Adrenal gland (tissue), 5 donors: Measurements from ENCODE around the gene GHSR.

Experiments
- CTCF ChIP-seq, 6 experiments: fragments of 450-650 bp in 4 of 6; fragments of 200-600 bp in 2 of 6; sonication (generic) in 1 of 6; IDR thresholded peaks; 1 replicate in 5 of 6; 2 replicates in 1 of 6; pipeline versions ENCODE4 v1.5.1 to v1.8.0; 2016 to 2021; ENCODE audit warnings: antibody characterized with exemption in 6 of 6, mild to moderate bottlenecking in 2 of 6, moderate library complexity in 1 of 6
- POLR2A ChIP-seq, 2 donors: fragments of 450-650 bp; IDR thresholded peaks; one replicate each; pipeline ENCODE4 v1.6.1; 2017; ENCODE audit warnings: antibody characterized with exemption in 2 of 2, mild to moderate bottlenecking in 2 of 2, moderate library complexity in 1 of 2
- donor health status: DM: no; HTN: no; CAD: no.

- TF ChIP-seq POLR2A (IDR thresholded peaks at IDR 0.05) (no peak), CTCF (IDR thresholded peaks at IDR 0.05) (no peak)
Measured at GRCh38 chr3:172476347-172476746, 28.1 kb upstream of the GHSR start.
